ENCODE results near the gene USP15.

DNA sequence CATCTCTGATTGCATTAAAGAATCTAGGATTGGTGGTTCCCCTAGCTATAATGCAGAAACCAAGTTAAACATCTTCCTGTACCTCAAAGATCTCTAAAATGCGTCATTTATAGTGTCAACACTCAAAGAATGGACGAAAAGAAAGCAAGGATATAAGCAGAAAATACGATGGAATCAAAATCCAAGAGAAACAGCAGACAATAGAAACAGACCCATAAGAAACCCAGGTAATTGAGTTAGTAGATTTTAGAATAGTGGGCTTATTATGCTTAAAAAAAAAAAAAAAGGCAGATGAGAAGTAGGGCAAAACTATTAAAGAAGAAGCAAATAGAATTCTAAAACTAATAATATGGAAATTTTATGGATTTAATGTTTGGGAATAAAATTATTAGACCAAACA lies 44.4 kb downstream of the USP15 start:
- TF ChIP-seq EZH2 (IDR thresholded peaks at IDR 0.05) (no peak), POLR2AphosphoS5 (IDR thresholded peaks at IDR 0.05; ENCODE audit: borderline replicate concordance, low read depth, low read length) (no peak)

Measured in SK-N-MC (cell line).